ENCODE data around the gene PLIN5.

The PLIN5 gene

DNA sequence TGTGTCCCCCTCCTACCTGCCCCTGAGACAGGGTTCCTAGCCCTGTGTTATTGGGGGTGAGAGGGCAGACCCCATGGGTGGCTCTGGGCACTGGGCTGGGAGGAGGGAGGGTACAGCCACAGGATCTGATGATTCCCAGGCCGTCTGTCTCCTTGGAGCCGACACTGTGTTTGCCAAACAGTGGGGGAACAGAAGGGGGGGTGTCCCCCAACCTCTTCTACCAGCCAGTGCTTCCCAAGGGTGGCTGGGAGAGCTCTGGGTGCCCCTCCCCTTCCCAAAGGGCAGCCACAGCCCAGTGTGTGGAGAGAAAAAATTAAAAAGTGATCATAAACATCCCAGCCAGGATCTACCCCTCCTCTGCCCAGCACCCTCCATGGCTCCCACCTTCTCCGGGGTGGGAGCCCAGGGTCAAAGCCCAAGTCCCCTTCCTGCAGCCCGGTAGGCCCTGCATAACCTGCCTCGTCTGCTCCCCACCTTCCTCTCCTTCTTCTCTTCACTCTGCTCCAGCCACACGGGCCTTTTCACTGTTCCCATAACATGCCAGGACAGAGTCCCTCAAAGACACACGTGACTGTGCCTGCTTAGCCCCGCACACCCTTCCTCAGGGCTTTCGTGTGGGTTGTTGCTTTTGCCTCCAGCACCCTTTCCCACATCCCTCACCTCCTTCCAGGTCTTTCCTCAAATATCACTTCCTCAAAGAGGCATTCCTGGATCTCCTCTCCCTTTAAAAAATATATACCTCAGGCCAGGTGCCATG lies 15.3 kb downstream of the PLIN5 start:
- DNase-seq: no peak

DNA sequence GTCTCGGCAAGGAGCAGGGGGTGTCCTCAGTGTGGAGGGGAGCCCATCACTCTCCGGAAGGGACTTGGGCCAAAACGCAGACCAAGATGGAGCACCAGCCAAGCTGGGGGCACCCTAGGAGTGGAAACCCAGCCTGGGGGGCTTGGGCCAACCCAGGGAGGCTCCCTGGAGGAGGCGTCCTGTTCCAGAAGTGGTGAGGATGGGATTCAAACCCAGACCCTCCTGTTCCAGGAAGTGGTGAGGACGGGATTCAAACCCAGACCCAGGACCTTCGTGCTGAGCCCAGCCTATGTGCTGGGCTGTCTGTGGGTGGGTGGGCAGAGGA lies 15.9 kb downstream of the PLIN5 start:
- no peak for DNase-seq

DNA sequence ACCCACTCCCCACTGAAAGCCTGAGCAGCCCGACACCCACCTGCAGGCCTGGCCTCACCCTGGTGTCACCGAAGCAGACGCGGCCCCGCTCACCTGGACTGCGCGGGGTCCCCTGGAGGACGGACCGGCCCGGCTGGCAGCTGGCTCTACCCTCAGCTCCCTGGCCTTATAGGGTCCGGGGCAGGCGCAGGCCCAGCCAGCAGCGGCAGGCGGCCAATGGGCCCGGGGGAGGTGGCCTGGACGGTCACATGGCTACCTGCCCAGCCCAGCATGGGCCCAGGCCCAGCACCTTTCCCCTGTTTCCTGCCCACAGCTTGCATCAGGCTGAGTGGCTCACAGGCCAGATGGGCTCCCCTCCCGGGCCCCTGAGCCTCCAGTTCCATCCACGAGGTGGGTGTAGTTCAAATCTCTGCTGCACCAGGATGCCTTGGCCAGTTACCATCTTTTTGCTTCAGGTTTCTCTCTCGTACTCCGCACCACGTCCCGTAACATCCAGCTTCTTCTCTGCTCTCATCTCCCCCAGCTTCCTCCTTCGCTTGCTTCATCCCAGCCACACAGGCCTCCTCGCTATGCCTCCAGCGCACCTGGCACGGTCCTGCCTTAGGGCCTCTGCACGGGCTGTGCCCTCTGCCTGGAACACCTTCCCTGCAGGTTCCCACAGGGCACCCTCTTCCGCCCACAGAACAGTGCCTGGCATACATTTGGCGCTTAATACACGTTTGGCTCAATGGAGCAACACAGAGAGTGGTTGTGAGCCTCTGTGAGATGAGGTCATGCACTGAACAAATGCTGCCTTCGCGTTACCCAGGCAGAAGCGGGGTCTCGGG lies 16.5 kb downstream of the PLIN5 start, which contains the start of gene PLIN4:
TSS of gene PLIN4 (minus strand) at position 142 of the 827 bp plus-strand sequence. CDS start 214 bp downstream, outside the sequence.
- no peak for DNase-seq

DNA sequence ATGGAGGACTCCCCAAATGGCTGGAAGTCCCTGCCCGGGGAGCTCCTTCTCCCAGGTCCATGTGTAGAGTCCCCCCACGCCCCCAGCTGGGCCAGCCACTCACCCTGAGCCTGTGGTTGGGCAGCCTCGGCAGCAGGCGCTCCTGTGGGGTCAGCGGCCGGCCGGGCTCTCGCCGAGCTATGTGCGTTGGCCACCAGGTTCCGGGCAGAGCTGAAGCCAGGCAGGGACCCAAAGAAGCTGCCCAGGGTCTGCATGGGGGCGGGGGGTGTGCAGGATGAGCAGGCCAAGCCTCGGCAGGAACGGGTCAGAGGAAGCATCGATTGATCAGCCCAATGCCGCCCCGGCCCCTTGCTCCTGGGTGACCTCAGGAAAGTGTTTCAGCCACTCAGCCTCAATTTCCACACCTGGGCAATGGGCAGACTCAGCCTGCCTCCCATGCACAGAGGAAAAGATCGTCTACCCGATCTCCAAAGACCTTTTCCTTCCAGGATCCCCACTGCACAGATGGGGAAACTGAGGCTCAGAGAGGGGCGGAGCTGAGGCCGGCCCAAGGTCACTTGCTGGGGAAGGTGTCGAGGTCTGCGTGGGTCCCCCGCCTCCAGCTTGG lies 17.5 kb downstream of the PLIN5 start:
- no peak for DNase-seq

DNA sequence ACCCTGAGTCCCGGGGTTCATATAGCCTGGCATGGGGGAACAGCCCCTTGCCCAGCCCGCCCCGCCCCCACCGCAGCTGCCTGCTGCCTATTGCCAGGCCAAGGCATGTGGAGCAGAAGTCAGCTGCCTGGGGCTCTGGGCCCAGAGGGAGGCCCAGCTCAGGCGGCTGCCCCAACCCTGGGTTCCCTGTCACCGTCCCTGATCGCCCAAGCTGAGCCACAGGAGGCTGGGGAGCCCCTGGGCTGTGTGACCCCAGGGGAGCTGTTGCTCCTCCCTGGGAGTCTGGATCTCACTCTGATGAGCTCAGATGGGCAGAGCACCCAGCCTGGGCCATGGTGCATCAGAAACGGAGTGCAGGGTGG lies 18.1 kb downstream of the PLIN5 start:
- DNase-seq: no peak

DNA sequence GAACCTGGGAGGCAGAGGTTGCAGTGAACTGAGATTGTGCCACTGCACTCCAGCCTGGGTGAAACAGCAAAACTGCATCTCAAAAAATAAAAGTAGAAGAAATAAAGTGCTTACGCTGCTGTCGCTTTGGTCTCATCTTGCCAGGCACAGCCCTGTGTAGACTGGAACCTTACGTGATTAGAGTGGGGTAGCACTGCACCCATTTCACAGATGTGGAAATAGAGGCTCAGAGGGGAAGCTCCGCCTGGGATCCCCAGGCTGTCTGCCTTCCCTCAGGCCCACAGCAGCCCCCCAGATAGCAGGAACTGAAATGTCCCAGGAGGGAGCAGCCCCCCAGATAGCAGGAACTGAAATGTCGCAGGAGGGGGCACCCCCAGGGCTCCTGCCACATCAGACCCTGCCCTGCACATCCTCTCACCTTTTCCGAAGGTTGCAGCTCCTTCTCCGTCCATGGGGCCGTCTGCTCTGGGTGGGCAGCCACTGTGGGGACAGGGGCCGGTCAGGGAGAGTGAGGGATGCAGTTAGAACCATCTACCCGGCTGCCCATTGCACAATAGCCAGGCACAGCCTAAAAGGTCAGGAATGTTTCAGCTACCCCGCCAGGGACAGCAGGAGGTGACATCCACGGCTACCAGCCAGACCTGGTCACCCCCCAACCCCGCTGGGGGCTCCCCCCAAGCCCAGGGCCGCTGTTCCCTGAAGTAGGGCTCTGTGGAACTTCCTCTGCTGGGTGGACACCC lies 18.7 kb downstream of the PLIN5 start:
- no peak for DNase-seq

DNA sequence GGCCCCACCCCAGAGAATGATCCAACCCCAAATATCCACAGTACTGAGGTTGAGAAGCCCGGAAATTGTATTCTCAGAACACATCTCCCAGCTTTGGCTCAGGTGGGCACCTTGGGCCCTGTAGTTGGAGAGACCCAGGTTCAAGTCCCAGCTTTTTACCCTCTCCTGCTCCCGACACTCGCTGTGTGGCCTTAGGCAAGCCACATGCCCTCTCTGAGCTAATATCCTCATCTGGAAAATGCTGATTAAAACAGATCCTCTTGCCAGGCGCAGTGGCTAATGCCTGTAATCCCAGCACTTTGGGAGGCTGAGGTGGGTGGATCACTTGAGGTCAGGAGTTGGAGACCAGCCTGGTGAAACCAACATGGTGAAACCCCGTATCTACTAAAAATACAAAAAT lies 19.3 kb downstream of the PLIN5 start:
- DNase-seq: no peak

DNA sequence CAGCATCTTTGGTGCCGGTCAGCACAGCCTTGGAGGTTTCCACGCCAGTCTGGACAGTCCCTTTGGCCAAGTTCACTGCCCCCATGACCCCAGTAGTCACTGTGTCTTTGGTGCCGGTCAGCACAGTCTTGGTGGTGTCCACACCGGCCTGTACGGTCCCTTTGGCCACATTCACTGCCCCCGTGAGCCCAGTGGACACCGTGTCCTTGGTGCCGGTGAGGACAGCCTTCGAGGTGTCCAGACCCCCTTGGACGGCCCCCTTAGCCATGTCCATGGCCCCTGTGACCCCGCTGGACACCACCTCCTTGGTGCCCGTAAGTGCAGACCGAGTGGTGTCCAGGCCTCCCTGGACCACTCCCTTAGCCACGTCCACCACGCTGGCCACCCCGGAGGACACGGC lies 21.8 kb downstream of the PLIN5 start:
- no peak for DNase-seq

DNA sequence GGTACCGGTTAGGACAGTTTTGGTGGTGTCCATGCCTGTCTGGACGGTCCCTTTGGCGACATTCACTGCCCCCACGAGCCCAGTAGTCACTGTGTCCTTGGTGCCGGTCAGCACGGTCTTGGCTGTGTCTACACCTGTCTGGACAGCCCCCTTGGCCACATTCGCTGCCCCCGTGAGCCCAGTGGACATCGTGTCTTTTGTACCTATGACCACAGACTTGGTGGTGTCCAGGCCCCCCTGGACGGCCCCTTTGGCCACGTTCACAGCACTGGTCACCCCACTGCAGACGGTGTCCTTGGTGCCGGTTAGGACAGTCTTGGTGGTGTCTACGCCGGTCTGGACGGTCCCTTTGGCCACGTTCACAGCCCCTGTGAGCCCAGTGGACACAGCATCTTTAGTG lies 23.0 kb downstream of the PLIN5 start:
- DNase-seq: no peak

DNA sequence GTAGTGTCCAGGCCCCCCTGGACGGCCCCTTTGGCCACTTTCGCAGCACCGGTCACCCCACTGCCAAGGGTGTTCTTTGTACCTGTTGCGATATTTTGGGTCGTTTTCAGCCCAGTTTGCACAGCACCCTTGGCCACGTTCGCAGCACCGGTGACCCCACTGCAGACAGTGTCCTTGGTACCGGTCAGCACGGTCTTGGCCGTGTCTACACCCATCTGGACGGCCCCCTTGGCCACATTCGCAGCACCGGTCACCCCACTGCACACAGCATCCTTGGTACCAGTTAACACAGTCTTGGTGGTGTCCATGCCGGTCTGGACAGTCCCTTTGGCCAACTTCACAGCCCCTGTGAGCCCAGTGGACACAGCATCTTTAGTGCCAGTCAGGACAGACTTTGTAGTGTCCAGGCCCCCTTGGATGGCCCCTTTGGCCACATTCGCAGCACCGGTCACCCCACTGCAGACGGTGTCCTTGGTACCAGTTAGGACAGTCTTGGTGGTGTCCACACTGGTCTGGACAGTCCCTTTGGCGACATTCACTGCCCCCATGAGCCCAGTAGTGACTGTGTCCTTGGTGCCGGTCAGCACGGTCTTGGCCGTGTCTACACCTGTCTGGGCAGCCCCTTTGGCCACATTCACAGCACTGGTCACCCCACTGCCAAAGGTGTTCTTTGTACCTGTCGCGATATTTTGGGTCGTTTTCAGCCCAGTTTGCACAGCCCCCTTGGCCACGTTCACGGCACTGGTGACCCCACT lies 23.5 kb downstream of the PLIN5 start:
- no peak for DNase-seq

DNA sequence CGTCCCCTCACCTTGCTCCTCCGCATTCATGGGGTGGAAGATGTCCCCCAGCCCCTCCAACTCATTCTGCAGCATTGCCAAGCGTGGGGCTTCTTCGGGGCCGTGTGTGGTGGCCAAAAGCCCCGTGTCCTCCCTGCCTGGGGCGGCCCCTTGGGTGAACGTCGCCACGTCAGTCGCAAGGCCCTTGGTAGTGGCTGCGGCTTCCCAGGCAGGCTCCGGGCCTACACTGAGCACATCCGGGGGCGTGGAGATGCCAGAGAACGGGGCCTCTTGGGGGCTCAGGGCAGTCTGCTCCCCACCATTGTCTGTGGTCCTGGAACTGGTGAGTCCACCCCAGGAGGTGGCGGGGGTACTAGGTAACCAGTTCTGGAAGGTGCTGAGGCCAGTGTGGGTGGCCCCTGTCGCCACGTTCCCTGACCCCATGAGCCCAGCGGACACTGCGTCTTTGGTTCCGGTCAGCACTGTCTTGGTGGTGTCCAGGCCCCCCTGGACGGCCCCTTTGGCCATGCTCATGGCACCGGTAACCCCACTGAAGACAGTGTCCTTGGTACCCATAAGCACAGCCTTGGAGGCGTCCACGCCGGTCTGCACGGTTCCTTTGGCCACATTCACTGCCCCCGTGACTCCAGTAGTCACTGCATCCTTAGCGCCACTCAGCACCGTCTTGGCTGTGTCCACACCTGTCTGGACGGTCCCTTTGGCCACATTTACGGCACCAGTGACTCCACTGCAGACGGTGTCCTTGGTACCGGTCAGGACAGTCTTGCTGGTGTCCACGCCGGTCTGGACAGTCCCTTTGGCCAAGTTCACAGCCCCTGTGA lies 24.4 kb downstream of the PLIN5 start:
- no peak for DNase-seq

DNA sequence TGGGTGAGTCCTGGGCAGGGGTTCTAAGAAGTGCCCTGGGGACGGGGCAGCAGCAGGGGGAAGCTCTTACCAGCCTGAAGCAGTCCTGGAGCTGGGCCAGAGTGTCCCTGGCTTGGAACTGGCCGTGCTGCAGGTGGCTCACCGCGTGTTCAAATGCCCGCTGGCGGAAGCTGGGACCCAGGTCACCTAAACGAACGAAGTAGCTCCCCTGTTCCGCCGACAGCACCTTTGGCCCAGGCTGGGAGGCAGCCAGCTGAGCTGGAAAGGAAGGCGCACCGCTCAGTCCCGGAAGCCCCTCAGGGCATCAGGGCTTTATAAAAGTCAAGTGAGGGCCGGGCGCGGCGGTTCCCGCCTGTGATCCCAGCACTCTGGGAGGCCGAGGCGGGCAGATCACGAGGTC lies 26.3 kb downstream of the PLIN5 start:
- no peak for DNase-seq

DNA sequence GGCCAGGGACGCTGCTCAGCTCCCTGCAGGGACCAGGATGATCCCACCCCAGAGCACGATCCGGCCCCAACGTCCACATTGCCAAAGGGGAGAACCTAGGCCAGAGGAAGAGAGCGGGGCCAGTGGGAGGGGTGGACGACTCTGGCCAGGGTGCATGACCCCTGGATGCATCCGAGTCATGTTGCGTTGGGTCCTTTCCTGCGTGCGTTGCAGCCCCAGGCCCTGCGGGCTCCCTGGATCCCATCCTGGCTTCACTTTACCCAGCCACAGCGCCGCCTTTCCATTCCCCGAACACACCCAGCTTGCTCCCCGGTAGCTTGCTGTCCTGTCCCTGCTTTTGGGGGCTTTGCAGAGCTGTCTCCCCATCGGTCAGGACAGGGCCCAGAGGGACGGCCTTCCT lies 27.2 kb downstream of the PLIN5 start:
- no peak for DNase-seq

DNA sequence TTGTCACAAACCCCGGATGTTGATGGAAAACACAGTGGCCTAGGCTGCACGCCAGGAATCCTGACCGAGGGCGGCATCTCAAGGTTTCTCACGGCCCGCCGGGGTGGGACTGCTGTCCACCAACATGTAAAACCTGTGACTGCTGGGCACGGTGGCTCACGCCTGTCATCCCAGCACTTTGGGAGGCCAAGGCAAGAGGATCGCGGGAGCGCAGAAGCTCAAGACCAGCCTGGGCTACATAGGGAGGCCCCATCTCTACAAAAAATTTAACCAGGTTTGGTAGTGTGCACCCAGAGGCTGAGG lies 27.9 kb downstream of the PLIN5 start:
- DNase-seq: no peak

DNA sequence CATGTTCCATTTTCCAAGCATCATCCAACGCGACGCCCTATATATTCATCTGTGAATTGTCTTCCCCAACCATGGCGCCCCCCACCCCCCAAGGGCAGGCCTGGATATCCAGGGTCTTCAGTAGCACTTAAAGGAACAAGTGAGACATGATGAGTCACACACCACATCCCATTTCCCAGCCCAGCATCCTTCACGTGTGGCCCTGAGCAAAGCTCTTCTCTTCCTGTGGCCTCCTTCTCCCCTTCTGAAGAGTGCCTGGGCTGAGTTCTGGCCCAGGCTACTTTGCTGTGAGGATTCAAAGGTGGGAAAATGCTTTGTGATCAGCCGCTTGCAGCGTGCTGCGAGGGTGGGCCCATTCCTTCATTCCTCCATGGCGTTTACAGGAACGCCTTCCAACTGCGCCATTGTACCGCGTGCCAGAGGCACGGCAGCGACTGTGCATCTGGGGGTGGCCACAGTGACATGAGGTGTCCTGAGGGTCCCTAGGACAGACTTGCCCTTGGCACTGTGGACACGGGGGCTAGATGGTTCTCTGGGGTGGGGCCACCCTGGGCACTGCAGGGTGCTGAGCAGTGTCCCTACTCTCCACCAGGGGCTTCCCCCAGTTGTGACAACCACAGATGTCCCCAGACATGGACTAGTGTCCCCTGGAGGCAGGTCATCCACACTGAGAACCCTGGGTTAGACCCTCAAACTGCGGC lies 28.4 kb downstream of the PLIN5 start:
- no peak for DNase-seq

DNA sequence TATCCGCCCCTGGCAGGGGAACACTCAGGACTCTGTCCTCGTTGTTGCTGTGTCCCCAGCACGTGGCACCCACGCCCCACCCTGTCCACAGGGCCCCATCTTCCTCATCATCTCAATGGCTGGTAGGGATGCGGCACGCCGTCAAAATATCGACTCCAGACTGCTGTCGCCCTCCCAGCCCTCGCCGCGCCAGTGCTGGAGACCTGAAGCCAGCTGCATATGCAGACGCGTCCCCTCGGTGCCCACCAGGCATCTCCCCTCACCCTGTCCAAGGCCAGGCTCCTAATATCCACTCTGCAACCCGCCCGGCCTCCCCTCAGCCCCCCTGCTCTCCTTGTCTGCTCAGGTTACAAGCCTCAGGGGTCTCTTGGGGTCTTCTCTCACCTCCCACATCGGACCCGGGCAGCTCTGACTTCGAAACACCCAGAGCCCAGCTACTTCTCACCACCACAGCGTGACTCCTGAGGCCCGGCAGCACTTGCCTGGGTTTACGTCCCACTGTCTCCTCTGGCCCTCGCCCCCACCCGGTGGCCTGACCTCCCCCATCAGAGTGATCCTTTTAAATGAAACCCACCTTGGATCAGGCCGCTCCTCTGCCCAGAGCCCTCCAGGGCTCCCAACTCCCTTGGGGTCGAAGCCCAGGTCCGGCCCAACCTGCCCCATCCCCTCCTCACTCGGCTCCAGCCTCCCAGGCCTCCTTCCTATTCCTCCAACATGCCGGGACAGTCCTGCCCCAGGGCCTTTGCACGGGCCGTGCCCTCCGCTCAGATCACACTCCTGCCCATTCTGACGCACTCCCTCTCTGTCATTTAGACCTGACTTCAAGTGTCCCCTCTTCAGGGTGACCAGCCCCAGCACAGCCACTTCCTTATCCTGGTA lies 29.2 kb downstream of the PLIN5 start:
- DNase-seq: no peak

DNA sequence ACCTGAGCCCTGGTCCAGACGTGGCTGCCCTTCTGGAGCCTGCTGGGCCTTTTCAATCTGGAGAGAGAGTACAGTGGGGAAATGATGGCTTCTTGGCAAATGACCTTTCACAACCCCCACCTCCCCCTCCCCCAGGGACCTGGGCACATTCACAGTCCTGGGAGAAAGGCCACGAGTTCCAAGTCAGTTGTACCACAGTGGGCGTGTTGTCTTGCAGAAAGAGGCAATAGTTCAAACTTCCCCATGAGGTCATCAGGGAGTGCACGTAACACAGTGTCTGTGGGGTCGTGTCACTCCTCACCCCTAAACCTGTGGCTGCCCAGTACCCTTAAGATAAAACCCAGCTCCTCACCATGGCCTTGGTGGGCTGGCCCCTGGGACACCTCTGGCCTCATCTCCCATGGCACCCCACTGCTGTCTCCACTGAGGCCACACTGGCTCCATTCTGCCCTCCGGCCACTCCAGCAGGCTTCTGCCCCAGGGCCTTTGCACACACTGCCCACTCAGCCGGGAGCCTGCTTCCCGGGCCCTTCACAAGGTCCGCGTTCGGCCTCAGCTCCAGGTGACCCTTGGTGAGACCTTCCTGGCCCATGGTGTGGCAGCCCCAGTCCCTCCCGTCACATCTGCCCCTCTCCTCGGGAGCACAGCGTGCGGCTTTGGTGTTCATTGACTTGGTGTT lies 30.0 kb downstream of the PLIN5 start:
- DNase-seq: no peak

DNA sequence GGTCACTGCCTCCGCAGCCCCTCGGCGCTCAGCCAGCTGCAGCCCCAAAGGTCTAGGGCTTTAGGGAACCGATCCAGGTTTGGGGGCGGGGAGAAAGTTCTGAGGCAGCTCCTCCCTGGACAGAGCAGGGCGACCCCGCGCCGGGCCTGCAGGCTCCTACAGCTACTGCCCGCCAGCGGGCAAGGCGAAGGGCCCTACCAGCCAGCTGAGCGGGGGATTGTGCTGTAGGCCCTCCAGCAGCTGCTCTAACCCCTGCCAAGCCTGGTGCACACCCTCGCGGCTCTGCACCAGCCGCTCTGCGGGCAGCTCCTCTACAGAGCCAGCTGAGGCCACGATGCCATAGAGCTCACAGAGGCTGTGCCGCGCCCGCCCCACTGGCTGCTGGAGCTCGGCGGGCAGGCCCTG lies 30.7 kb downstream of the PLIN5 start:
- no peak for DNase-seq

DNA sequence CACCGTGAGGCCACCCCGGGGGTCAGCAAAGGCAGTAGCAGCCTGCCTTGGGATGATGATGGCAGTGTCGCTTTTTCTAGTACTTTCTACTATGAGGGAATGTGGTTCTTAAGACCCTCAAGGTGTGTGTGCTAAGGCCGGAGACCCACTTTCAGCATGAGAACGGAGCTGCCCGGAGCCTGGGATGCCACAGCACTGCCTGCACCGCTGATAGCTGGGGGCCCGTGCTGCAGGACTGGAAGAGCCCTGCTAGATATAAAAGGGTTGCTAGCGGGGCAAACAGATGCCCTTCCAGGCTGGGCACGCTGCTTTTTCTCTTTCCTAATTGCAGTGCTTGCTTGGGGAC lies 31.2 kb downstream of the PLIN5 start:
- no peak for DNase-seq

Data from activated CD4-positive, alpha-beta T cell treated with anti-CD3 and anti-CD28 coated beads for 1 hour (primary cell).